ENCODE results near the gene TBC1D20. TPM values are rescaled to one million over a fixed set of nuclear protein-coding genes. Genes with fewer than 3 reads are reported as not detected.
"Not testable (repeated sequence)": the region's sequence is repeated elsewhere in the genome, so short reads cannot be mapped to it uniquely, and the experiment has no call there.

TBC1D20 gene
- total RNA-seq, 5 donors from 2014 or later (not counting 1 experiment from before 2014, with no cell fraction given), result 28.9 to 42.7 (median 39.5) TPM

DNA sequence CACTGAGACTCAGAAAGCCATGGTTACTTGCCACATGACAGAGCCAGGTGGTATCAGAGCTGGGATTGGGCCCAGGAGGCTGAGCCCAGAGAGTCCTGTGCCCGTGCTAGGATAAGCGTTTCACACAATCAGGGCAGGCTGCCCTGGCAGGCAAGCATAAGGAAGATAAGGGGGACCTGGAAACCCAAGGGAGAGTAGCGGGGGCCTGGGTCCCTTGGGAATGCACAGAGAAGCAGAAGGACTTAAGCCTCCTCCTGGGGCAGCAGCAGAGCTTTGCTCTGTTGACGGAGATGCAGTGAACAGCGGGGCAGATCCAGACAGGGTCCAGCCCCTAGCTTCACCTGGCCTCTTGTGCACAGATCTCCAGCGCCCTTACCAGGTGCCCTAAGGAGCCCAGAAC, 73.1 kb downstream of the TBC1D20 start:
- no peaks in the 10 kb centered on the region for H3K4me1 ChIP-seq (ENCODE audit: control insufficient read depth in 1 of 2, extremely low read depth in 1 of 2, insufficient read depth in 2 of 2, low read length in 2 of 2)
- no peaks in the 10 kb centered on the region for H3K27me3 ChIP-seq (replicated peaks in 1 of 2; ENCODE audit: control insufficient read depth in 2 of 2, extremely low read depth in 1 of 2, insufficient read depth in 2 of 2, low read length in 1 of 2)
- H3K9me3 ChIP-seq, result no peaks in the 10 kb centered on the region
- no peak for DNase-seq
- Mint-ChIP-seq H3K4me3 (no peak overlapping the region), H3K4me1 (peaks cover 0 to 8% (median 2%) of the 10 kb centered on the region in 3 donors), H3K27me3 (no peaks in the 10 kb centered on the region), H3K27ac (no peak overlapping the region), H3K36me3 (peaks cover 54% of the 10 kb centered on the region), H3K9me3 (no peaks in the 10 kb centered on the region)
- H3K4me3 ChIP-seq (ENCODE audit: control insufficient read depth in 1 of 2, extremely low read depth in 1 of 2, low read length in 1 of 2), result no peak overlapping the region
- 94% methylated on average over 6 of the region's 6 CpGs for WGBS (ENCODE audit: insufficient coverage)
- CTCF ChIA-PET, result no interaction called here
- no peak for ATAC-seq (replicated peaks in 1 of 4)
- peaks cover 28 to 54% of the 10 kb centered on the region in 2 donors for H3K36me3 ChIP-seq (ENCODE audit: control insufficient read depth in 2 of 2, extremely low read depth in 1 of 2, insufficient read depth in 1 of 2, low read length in 1 of 2)
- no peak overlapping the region for H3K27ac ChIP-seq (ENCODE audit: low read length)
- POLR2A ChIA-PET, result no interaction called here

DNA sequence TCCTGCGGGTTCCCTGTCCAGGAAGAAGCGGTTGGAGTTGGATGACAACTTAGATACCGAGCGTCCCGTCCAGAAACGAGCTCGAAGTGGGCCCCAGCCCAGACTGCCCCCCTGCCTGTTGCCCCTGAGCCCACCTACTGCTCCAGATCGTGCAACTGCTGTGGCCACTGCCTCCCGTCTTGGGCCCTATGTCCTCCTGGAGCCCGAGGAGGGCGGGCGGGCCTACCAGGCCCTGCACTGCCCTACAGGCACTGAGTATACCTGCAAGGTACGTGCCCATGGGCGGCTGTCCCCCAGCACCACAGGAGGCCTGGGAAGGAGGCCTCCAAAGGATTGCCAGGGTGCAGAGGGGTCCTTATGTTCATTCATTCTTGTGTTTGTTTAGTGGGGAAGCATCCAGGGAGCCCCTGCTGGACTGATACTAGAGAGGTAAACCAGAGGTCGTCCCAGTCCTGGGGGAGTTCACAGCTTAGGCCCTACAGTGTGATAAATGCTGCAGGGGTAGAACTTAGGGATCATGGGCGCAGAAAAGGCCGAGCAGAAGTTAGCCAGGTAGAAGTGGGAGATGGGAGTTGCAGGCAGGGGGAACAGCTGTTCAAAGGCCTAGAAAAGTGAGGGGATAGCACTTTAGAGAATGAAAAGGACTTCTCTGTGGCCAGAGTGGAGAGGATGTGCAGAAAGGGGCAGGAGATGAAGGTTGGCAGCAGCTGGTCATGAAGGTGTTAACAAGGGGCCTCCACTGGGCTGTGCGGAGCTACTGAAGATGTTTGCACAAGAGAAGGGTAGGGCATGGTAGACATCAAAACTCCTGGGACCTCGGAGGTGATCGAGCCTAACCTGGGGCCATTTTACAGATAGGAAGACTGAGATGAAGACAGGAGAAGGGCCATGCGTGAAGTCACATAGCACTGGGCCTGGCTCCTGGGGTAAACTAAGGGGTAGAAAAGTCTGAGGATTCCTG, 74.0 kb downstream of the TBC1D20 start:
- Histone ChIP-seq H3K36me3 (ENCODE audit: control insufficient read depth in 2 of 2, extremely low read depth in 1 of 2, insufficient read depth in 1 of 2, low read length in 1 of 2) (peaks cover 28 to 49% of the 10 kb centered on the region in 2 donors), H3K27me3 (replicated peaks in 1 of 2; ENCODE audit: control insufficient read depth in 2 of 2, extremely low read depth in 1 of 2, insufficient read depth in 2 of 2, low read length in 1 of 2) (no peaks in the 10 kb centered on the region), H3K4me3 (ENCODE audit: control insufficient read depth in 1 of 2, extremely low read depth in 1 of 2, low read length in 1 of 2) (no peak overlapping the region), H3K27ac (ENCODE audit: low read length) (no peak overlapping the region), H3K9me3 (no peaks in the 10 kb centered on the region), H3K4me1 (ENCODE audit: control insufficient read depth in 1 of 2, extremely low read depth in 1 of 2, insufficient read depth in 2 of 2, low read length in 2 of 2) (no peaks in the 10 kb centered on the region)
- POLR2A ChIA-PET, result interaction anchor here in 1 of 2 donors (0.8 kb wide), 1 partner anchor 261 kb away, joined by 3 read pairs; no protein-coding TSS in a partner anchor
- 98% methylated on average over 21 of the region's 21 CpGs for WGBS (ENCODE audit: insufficient coverage)
- H3K4me1 Mint-ChIP-seq, result peaks cover 0 to 16% (median 10%) of the 10 kb centered on the region in 3 donors
- DNase-seq, result no peak
- H3K4me3 Mint-ChIP-seq, result no peak overlapping the region
- ATAC-seq (replicated peaks in 1 of 4), result no peak
- CTCF ChIA-PET, result no interaction called here
- H3K27me3 Mint-ChIP-seq, result no peaks in the 10 kb centered on the region
- peaks cover 49% of the 10 kb centered on the region for H3K36me3 Mint-ChIP-seq
- H3K27ac Mint-ChIP-seq, result no peak overlapping the region
- no peaks in the 10 kb centered on the region for H3K9me3 Mint-ChIP-seq

DNA sequence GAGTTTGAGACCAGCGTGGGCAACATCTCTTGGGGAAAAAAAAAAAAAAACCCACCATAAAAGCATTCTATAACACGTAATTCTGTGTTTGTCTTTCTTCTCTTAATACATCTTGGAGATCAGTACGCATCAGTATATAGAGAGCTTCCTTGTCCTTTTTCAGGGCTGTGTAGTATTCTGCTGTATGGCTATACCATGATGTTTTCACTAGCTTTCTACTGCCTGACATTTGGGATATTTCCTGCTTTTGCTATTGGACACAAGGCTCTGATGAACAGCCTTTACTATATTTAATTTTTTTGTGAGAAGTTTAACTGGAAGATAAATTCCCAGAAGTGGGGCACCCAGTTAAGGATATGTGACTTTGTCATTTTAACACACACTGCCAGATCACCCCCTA, 74.8 kb downstream of the TBC1D20 start:
- CTCF ChIA-PET, result no interaction called here
- H3K27ac ChIP-seq (ENCODE audit: low read length), result no peak overlapping the region
- peaks cover 28 to 46% of the 10 kb centered on the region in 2 donors for H3K36me3 ChIP-seq (ENCODE audit: control insufficient read depth in 2 of 2, extremely low read depth in 1 of 2, insufficient read depth in 1 of 2, low read length in 1 of 2)
- no peaks in the 10 kb centered on the region for H3K9me3 ChIP-seq
- H3K4me3 Mint-ChIP-seq, result no peak overlapping the region
- no peaks in the 10 kb centered on the region for H3K27me3 ChIP-seq (replicated peaks in 1 of 2; ENCODE audit: control insufficient read depth in 2 of 2, extremely low read depth in 1 of 2, insufficient read depth in 2 of 2, low read length in 1 of 2)
- DNase-seq (no peak), ATAC-seq (replicated peaks in 1 of 4) (no peak)
- H3K4me1 Mint-ChIP-seq, result peaks cover 4 to 20% (median 11%) of the 10 kb centered on the region in 3 donors
- POLR2A ChIA-PET, result interaction anchor here in 1 of 2 donors (0.6 kb wide), 1 partner anchor 48 kb away, joined by 3 read pairs; no protein-coding TSS in a partner anchor
- H3K36me3 Mint-ChIP-seq, result peaks cover 41% of the 10 kb centered on the region
- H3K9me3 Mint-ChIP-seq, result no peaks in the 10 kb centered on the region
- H3K4me3 ChIP-seq (ENCODE audit: control insufficient read depth in 1 of 2, extremely low read depth in 1 of 2, low read length in 1 of 2), result no peak overlapping the region
- WGBS (ENCODE audit: insufficient coverage), result no CpG with 5 or more reads among the region's 3 CpGs
- no peak overlapping the region for H3K27ac Mint-ChIP-seq
- H3K27me3 Mint-ChIP-seq, result no peaks in the 10 kb centered on the region
- no peaks in the 10 kb centered on the region for H3K4me1 ChIP-seq (ENCODE audit: control insufficient read depth in 1 of 2, extremely low read depth in 1 of 2, insufficient read depth in 2 of 2, low read length in 2 of 2)

DNA sequence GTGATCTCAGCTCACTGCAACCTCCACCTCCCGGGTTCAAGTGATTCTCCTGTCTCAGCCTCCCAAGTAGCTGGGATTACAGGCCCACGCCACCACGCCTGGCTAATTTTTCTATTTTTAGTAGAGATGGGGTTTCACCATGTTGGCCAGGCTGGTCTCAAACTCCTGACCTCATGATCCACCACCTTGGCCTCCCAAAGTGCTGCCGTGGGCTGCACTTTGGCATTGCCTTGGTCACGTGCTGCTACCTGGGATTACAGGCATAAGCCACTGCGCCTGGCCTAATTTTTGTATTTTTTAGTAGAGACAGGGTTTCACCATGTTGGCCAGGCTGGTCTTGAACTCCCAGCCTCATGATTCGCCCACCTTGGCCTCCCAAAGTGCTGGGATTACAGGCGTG, 75.7 kb downstream of the TBC1D20 start:
- H3K27me3 ChIP-seq (replicated peaks in 1 of 2; ENCODE audit: control insufficient read depth in 2 of 2, extremely low read depth in 1 of 2, insufficient read depth in 2 of 2, low read length in 1 of 2); H3K27me3 Mint-ChIP-seq; POLR2A ChIA-PET; H3K4me3 Mint-ChIP-seq; H3K27ac ChIP-seq (ENCODE audit: low read length); DNase-seq; H3K4me3 ChIP-seq (ENCODE audit: control insufficient read depth in 1 of 2, extremely low read depth in 1 of 2, low read length in 1 of 2); H3K27ac Mint-ChIP-seq; ATAC-seq (replicated peaks in 1 of 4); H3K9me3 ChIP-seq; H3K9me3 Mint-ChIP-seq; H3K4me1 ChIP-seq (ENCODE audit: control insufficient read depth in 1 of 2, extremely low read depth in 1 of 2, insufficient read depth in 2 of 2, low read length in 2 of 2): not testable (repeated sequence)
- 100% methylated on average over 2 of the region's 8 CpGs for WGBS (ENCODE audit: insufficient coverage)
- H3K36me3 Mint-ChIP-seq, result peaks cover 38% of the 10 kb centered on the region
- CTCF ChIA-PET, result interaction anchor here in 1 of 2 donors (0.6 kb wide), 1 partner anchor 9 kb away, joined by 3 read pairs; no protein-coding TSS in a partner anchor
- peaks cover 8 to 20% (median 15%) of the 10 kb centered on the region in 3 donors for H3K4me1 Mint-ChIP-seq
- H3K36me3 ChIP-seq (ENCODE audit: control insufficient read depth in 2 of 2, extremely low read depth in 1 of 2, insufficient read depth in 1 of 2, low read length in 1 of 2), result peaks cover 28 to 41% of the 10 kb centered on the region in 2 donors

Other genes starting within 250 kb of the TBC1D20 start
- not detected for gene DEFB129, start 235.3 kb downstream of the TBC1D20 start, total RNA-seq
- not detected for gene DEFB132, start 204.8 kb downstream of the TBC1D20 start, total RNA-seq
- gene C20orf96, start 171.8 kb downstream of the TBC1D20 start, total RNA-seq, result 1 to 10 TPM; 2.5 to 3.2 (median 2.8) TPM
- gene ZCCHC3, start 165.0 kb downstream of the TBC1D20 start, total RNA-seq, result 10 to 100 TPM; 16.7 to 30.2 (median 27.3) TPM
- 10 to 100 TPM in 4 of 5 donors, 1 to 10 TPM in 1; 7.3 to 14.9 (median 11.4) TPM for gene SOX12, start 137.0 kb downstream of the TBC1D20 start, total RNA-seq
- gene NRSN2, start 115.4 kb downstream of the TBC1D20 start, total RNA-seq, result 1 to 10 TPM in 4 of 5 donors, under 1 TPM in 1; 0.70 to 1.8 (median 1.3) TPM
- 10 to 100 TPM in 3 of 5 donors, 1 to 10 TPM in 2; 3.2 to 19.2 (median 16.0) TPM for gene TRIB3, start 81.8 kb downstream of the TBC1D20 start, total RNA-seq
- gene RBCK1, start 54.2 kb downstream of the TBC1D20 start, total RNA-seq, result 100 to 1,000 TPM in 3 of 5 donors, 10 to 100 TPM in 2; 87.0 to 110 (median 105) TPM
- gene CSNK2A1, start 81.3 kb upstream of the TBC1D20 start, total RNA-seq, result 10 to 100 TPM; 73.7 to 84.4 (median 77.4) TPM
- not detected for gene TCF15, start 147.8 kb upstream of the TBC1D20 start, total RNA-seq
- gene SRXN1, start 190.7 kb upstream of the TBC1D20 start, total RNA-seq, result 10 to 100 TPM in 1 of 5 donors, 1 to 10 TPM in 4; 1.5 to 10.1 (median 7.3) TPM
- not detected for gene SCRT2, start 213.3 kb upstream of the TBC1D20 start, total RNA-seq

Measured in T-cell (primary cell).